HCT116 (cell line): Measurements from ENCODE around the gene NID2. TPM values are rescaled to one million over a fixed set of nuclear protein-coding genes. Genes with fewer than 3 reads are reported as not detected.
A peak's percentile ranks its signal among the peaks of the same experiment; 100 is the strongest.

Source experiments
- ATAC-seq: fragments of 200-7000 bp; cut with Tn5 transposase; 2 replicates; pipeline ENCODE4 v1.9.1; 2020; ENCODE audit warnings: mild to moderate bottlenecking, moderate library complexity
- Bru-seq: library from RNA; stranded (reverse); fragments of 400-500 nt; gene quantifications from one replicate; lab custom pipeline; 2021; lab: Mats Ljungman, UMichigan
- BruChase-seq, 2 experiments: library from RNA; stranded (reverse); fragments of 400-500 nt; gene quantifications; one replicate each; lab custom pipeline; 2021; lab: Mats Ljungman, UMichigan
- BruUV-seq: library from RNA; stranded (reverse); fragments of 400-500 nt; replicated peaks from 2 replicates; lab custom pipeline; 2021; lab: Mats Ljungman, UMichigan
- CTCF ChIA-PET: fragments of 300-600 bp; sonication (Branson Sonifier 250); formaldehyde crosslinking; loops from one replicate; lab custom pipeline; 2021; ENCODE audit warnings: antibody characterized with exemption; lab: Charles Lee
- POLR2A ChIA-PET: fragments of 300-600, 350-600 bp; sonication (Branson Sonifier 250); formaldehyde crosslinking; loops from one replicate; lab custom pipeline; 2021; ENCODE audit warnings: antibody characterized with exemption; lab: Charles Lee
- RAD21 ChIA-PET, 2 experiments: fragments of 300-600 bp; sonication (Branson Sonifier 250); formaldehyde crosslinking; loops; one replicate each; lab custom pipeline; 2023; ENCODE audit warnings: low total read pairs in 2 of 2; ENCODE audit not compliant: uncharacterized antibody in 2 of 2, unreplicated experiment in 2 of 2, low non-redundant PET in 1 of 2; lab: Charles Lee
- DNase-seq: peaks from one replicate; pipeline ENCODE4 v3.0.0-alpha.2; 2010; ENCODE audit warnings: low read depth, low spot score
- H2AFZ ChIP-seq: fragments of 200-600 bp; shearing (Covaris generic), sonication (generic); 2 replicates; pipeline ENCODE4 v1.6.1; 2017; ENCODE audit warnings: low read depth, mixed run types, mixed read lengths, antibody characterized with exemption, low read length; ENCODE audit not compliant: poor library complexity, severe bottlenecking
- H3K27ac ChIP-seq: 2 replicates; pipeline ENCODE4 v1.5.1; 2012; ENCODE audit warnings: low read depth, low read length
- H3K27me3 ChIP-seq: fragments of 200-600 bp; sonication (generic); 2 replicates; pipeline ENCODE4 v1.6.1; 2016; ENCODE audit warnings: mixed run types, low read length, mixed read lengths; ENCODE audit not compliant: insufficient read depth
- H3K36me3 ChIP-seq, 2 experiments: fragments of 200-500 bp in 1 of 2; fragments of 200-600 bp in 1 of 2; sonication (Bioruptor generic) in 1 of 2; sonication (generic) in 1 of 2; 2 replicates each; pipeline versions ENCODE4 v1.5.1 to v1.6.1; 2014 to 2016; ENCODE audit warnings: low read length in 2 of 2, inconsistent platforms in 1 of 2, mixed read lengths in 1 of 2, mixed run types in 1 of 2; ENCODE audit not compliant: insufficient read depth in 2 of 2, control insufficient read depth in 1 of 2
- H3K4me1 ChIP-seq, 2 experiments: fragments of 200-600 bp in 1 of 2; sonication (generic) in 1 of 2; 2 replicates each; pipeline versions ENCODE4 v1.5.1 to v1.6.1; 2012 to 2017; ENCODE audit warnings: low read length in 2 of 2, inconsistent platforms in 1 of 2, mild to moderate bottlenecking in 1 of 2, mixed read lengths in 1 of 2, mixed run types in 1 of 2, moderate library complexity in 1 of 2; ENCODE audit not compliant: insufficient read depth in 2 of 2, control insufficient read depth in 1 of 2
- H3K4me2 ChIP-seq: fragments of 200-600 bp; sonication (generic); 2 replicates; pipeline ENCODE4 v1.6.1; 2017; ENCODE audit warnings: mixed run types, low read length, mixed read lengths
- H3K4me3 ChIP-seq, 2 experiments: fragments of 200-600 bp in 1 of 2; sonication (generic) in 1 of 2; replicated peaks in 1 of 2; 2 replicates each; pipeline ENCODE4 v1.5.1; 2011 to 2016; ENCODE audit warnings: low read length in 2 of 2, control low read depth in 1 of 2, low read depth in 1 of 2, mild to moderate bottlenecking in 1 of 2, mixed read lengths in 1 of 2, mixed run types in 1 of 2
- H3K79me2 ChIP-seq: fragments of 200-600 bp; sonication (generic); 2 replicates; pipeline ENCODE4 v1.6.1; 2017; ENCODE audit warnings: mild to moderate bottlenecking, mixed run types, low read length, moderate library complexity, mixed read lengths; ENCODE audit not compliant: insufficient read depth
- H3K9ac ChIP-seq: fragments of 200-600 bp; sonication (generic); 2 replicates; pipeline ENCODE4 v1.6.1; 2016; ENCODE audit warnings: low read length, mixed read lengths
- H3K9me2 ChIP-seq: fragments of 200-600 bp; sonication (generic), shearing (Covaris generic); 2 replicates; pipeline ENCODE4 v1.6.1; 2017; ENCODE audit warnings: mixed run types, mild to moderate bottlenecking, moderate library complexity; ENCODE audit not compliant: insufficient read depth
- H3K9me3 ChIP-seq, 2 experiments: fragments of 200-500 bp in 1 of 2; fragments of 200-600 bp in 1 of 2; sonication (Bioruptor generic) in 1 of 2; sonication (generic) in 1 of 2; 2 replicates each; pipeline ENCODE4 v1.6.1; 2014 to 2017; ENCODE audit warnings: low read length in 2 of 2, mixed read lengths in 2 of 2, inconsistent platforms in 1 of 2, low read depth in 1 of 2, mild to moderate bottlenecking in 1 of 2, mixed run types in 1 of 2, moderate library complexity in 1 of 2; ENCODE audit not compliant: control insufficient read depth in 1 of 2, insufficient read depth in 1 of 2
- H4K20me1 ChIP-seq: fragments of 200-600 bp; sonication (generic), shearing (Covaris generic); 2 replicates; pipeline ENCODE4 v1.6.1; 2017; ENCODE audit warnings: mixed run types, mild to moderate bottlenecking, moderate library complexity; ENCODE audit not compliant: insufficient read depth
- CBX3 ChIP-seq: IDR thresholded peaks from 2 replicates; pipeline ENCODE4 v1.6.1; 2012; ENCODE audit warnings: low read depth
- CEBPB ChIP-seq: IDR thresholded peaks from 2 replicates; pipeline ENCODE4 v1.6.1; 2012; ENCODE audit warnings: low read depth
- FOSL1 ChIP-seq: IDR thresholded peaks from 2 replicates; pipeline ENCODE4 v1.6.1; 2012; ENCODE audit warnings: low read depth
- JUND ChIP-seq: IDR thresholded peaks from 2 replicates; pipeline ENCODE4 v1.6.1; 2012
- POLR2A ChIP-seq: IDR thresholded peaks from 2 replicates; pipeline ENCODE4 v1.7.0; 2011; ENCODE audit warnings: borderline replicate concordance; ENCODE audit not compliant: insufficient read depth, insufficient read length; ENCODE audit errors: extremely low read depth
- RAD21 ChIP-seq: IDR thresholded peaks from 2 replicates; pipeline ENCODE4 v1.6.1; 2012; ENCODE audit warnings: low read depth, mild to moderate bottlenecking
- SIN3A ChIP-seq: IDR thresholded peaks from 2 replicates; pipeline ENCODE4 v1.6.1; 2012; ENCODE audit warnings: low read depth
- SRF ChIP-seq: IDR thresholded peaks from 2 replicates; pipeline ENCODE4 v1.6.1; 2012; ENCODE audit warnings: low read depth
- YY1 ChIP-seq: IDR thresholded peaks from 2 replicates; pipeline ENCODE4 v1.6.1; 2011; ENCODE audit warnings: low read length, low read depth, moderate library complexity, mild to moderate bottlenecking; ENCODE audit not compliant: insufficient replicate concordance; ENCODE audit errors: extremely low read depth
- ZFX ChIP-seq: fragments of 450-650 bp; IDR thresholded peaks from 2 replicates; pipeline ENCODE4 v1.6.1; 2017
- intact Hi-C: fragments of 100-400 bp; cut with micrococcal nuclease; formaldehyde crosslinking; loops from 2 replicates; pipeline ENCODE4 v1.10.0; 2022
- long read RNA-seq: library from polyadenylated mRNA; unstranded; transcript quantifications from one replicate; pipeline ENCODE4 v2.0.0, GENCODE V29; 2021; ENCODE audit not compliant: unreplicated experiment
- polyA plus RNA-seq: library from polyadenylated mRNA; unstranded; fragments of >200 nt; gene quantifications from 2 replicates; pipeline ENCODE4 v1.2.1, GENCODE V29; 2012; ENCODE audit warnings: missing spikeins
- total RNA-seq: library from RNA; stranded (reverse); gene quantifications from one replicate; pipeline ENCODE4 v1.2.1, GENCODE V29; 2021; ENCODE audit not compliant: unreplicated experiment
- TF ChIP-seq, protein P1 (sequence below): IDR thresholded peaks from 2 replicates; pipeline ENCODE4 v1.6.1; 2012
- TF ChIP-seq, protein P2 (sequence below): IDR thresholded peaks from 2 replicates; pipeline ENCODE4 v1.6.1; 2012; ENCODE audit warnings: low read depth

NID2 gene, protein sequence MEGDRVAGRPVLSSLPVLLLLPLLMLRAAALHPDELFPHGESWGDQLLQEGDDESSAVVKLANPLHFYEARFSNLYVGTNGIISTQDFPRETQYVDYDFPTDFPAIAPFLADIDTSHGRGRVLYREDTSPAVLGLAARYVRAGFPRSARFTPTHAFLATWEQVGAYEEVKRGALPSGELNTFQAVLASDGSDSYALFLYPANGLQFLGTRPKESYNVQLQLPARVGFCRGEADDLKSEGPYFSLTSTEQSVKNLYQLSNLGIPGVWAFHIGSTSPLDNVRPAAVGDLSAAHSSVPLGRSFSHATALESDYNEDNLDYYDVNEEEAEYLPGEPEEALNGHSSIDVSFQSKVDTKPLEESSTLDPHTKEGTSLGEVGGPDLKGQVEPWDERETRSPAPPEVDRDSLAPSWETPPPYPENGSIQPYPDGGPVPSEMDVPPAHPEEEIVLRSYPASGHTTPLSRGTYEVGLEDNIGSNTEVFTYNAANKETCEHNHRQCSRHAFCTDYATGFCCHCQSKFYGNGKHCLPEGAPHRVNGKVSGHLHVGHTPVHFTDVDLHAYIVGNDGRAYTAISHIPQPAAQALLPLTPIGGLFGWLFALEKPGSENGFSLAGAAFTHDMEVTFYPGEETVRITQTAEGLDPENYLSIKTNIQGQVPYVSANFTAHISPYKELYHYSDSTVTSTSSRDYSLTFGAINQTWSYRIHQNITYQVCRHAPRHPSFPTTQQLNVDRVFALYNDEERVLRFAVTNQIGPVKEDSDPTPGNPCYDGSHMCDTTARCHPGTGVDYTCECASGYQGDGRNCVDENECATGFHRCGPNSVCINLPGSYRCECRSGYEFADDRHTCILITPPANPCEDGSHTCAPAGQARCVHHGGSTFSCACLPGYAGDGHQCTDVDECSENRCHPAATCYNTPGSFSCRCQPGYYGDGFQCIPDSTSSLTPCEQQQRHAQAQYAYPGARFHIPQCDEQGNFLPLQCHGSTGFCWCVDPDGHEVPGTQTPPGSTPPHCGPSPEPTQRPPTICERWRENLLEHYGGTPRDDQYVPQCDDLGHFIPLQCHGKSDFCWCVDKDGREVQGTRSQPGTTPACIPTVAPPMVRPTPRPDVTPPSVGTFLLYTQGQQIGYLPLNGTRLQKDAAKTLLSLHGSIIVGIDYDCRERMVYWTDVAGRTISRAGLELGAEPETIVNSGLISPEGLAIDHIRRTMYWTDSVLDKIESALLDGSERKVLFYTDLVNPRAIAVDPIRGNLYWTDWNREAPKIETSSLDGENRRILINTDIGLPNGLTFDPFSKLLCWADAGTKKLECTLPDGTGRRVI (N-terminal part only)
- 0.84 TPM for total RNA-seq
- 0.12 and 0.31 TPM in 2 replicates for polyA plus RNA-seq
- Bru-seq, nascent RNA, result not detected
- not detected for BruChase-seq, experiment 1, labeled RNA remaining after a 6-hour chase
- BruChase-seq, experiment 2, labeled RNA remaining after a 2-hour chase, result percentile 7 among the genes with signal in this experiment
- long read RNA-seq, result 0 reads

DNA sequence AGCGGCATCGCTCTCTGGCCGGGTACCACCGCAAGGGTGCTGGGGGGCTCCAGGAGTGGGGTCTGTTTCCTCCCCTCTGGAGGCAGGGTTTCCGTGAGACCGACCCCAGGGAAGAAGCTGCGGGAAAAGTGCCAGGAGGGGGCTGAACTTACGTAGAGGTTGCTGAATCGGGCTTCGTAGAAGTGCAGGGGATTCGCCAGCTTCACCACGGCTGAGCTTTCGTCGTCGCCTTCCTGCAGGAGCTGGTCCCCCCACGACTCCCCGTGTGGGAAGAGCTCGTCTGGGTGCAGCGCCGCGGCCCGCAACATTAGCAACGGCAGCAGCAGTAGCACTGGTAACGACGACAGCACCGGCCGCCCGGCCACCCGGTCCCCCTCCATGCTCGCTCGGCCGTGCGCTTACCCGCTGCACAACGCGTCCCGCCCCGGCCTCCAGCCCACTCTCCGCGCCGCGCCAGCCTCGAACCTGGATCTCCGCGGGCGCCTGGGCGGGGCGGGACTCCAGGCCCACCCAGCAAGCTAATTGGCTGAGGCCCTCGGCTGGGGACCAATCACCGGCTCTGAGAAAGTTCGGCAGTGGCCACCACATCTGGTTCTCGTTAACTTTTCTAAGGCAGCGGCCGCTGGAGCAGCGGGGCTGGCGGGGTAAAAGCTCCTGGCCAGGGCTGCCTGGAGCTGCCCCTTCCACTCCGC, at the start of gene NID2:
Gene NID2 (minus strand): TSS at position 445 of the 692 bp plus-strand sequence. CDS start 65 bp downstream, at position 380.
- Histone ChIP-seq H3K27ac (no peak within 1 kb of the TSS), H3K4me1 (no peaks in the 10 kb centered on the region)
- TF ChIP-seq CEBPB, result no peak
- TF ChIP-seq YY1, result no peak
- no peak for TF ChIP-seq ZFX
- no peak for TF ChIP-seq POLR2A
- TF ChIP-seq, protein P1, sequence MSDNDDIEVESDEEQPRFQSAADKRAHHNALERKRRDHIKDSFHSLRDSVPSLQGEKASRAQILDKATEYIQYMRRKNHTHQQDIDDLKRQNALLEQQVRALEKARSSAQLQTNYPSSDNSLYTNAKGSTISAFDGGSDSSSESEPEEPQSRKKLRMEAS, result no peak
- no peak for TF ChIP-seq CBX3
- no peak for TF ChIP-seq SRF
- TF ChIP-seq, protein P2, sequence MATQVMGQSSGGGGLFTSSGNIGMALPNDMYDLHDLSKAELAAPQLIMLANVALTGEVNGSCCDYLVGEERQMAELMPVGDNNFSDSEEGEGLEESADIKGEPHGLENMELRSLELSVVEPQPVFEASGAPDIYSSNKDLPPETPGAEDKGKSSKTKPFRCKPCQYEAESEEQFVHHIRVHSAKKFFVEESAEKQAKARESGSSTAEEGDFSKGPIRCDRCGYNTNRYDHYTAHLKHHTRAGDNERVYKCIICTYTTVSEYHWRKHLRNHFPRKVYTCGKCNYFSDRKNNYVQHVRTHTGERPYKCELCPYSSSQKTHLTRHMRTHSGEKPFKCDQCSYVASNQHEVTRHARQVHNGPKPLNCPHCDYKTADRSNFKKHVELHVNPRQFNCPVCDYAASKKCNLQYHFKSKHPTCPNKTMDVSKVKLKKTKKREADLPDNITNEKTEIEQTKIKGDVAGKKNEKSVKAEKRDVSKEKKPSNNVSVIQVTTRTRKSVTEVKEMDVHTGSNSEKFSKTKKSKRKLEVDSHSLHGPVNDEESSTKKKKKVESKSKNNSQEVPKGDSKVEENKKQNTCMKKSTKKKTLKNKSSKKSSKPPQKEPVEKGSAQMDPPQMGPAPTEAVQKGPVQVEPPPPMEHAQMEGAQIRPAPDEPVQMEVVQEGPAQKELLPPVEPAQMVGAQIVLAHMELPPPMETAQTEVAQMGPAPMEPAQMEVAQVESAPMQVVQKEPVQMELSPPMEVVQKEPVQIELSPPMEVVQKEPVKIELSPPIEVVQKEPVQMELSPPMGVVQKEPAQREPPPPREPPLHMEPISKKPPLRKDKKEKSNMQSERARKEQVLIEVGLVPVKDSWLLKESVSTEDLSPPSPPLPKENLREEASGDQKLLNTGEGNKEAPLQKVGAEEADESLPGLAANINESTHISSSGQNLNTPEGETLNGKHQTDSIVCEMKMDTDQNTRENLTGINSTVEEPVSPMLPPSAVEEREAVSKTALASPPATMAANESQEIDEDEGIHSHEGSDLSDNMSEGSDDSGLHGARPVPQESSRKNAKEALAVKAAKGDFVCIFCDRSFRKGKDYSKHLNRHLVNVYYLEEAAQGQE, result no peak
- no peak for TF ChIP-seq RAD21
- no peak for TF ChIP-seq FOSL1
- no peak for TF ChIP-seq JUND
- TF ChIP-seq SIN3A, result no peak
- TF ChIP-seq, all 23 proteins: peak for 0
- POLR2A ChIA-PET, result no interaction called here
- Histone ChIP-seq H2AFZ (no peak within 1 kb of the TSS), H3K79me2 (no peaks in the 10 kb centered on the region), H3K27me3 (peaks cover 4% of the 10 kb centered on the region; the same call in 1 of the 2 replicates), H3K9me3 (no peaks in the 10 kb centered on the region), H3K9me2 (no peaks in the 10 kb centered on the region), H3K9ac (no peak within 1 kb of the TSS), H3K4me2 (no peak within 1 kb of the TSS), H4K20me1 (no peaks in the 10 kb centered on the region), H3K4me3 (no peak within 1 kb of the TSS), H3K36me3 (no peaks in the 10 kb centered on the region)
- intact Hi-C loops, result loop anchor here (5.0 kb wide), 1 partner anchor 869 kb away; no protein-coding TSS in a partner anchor
- CTCF ChIA-PET, result no interaction called here
- RAD21 ChIA-PET, result no interaction called here
- DNase-seq, result no peak
- peak; percentile 47; the same call in 1 of the 2 replicates for ATAC-seq
- no TSS peak for BruUV-seq
